ENCODE results near the gene IGSF3. TPM values are rescaled to one million over a fixed set of nuclear protein-coding genes. Genes with fewer than 3 reads are reported as not detected.

Gene IGSF3
- total and polyA plus RNA-seq, 2 of the 8 experiments (the other 6 are each of a cell fraction or from before 2014, with no cell fraction given) = 30.0 to 32.2 TPM

- no peak overlapping the region for H2BK20ac ChIP-seq (ENCODE audit: low read length)
- WGBS, 2 experiments (ENCODE audit: extremely low coverage in 1 of 2, insufficient coverage in 1 of 2, insufficient read length in 1 of 2, insufficient replicate concordance in 2 of 2, low coverage in 1 of 2, low lambda C conversion rate in 2 of 2, missing lambda C conversion rate in 1 of 2) = 88 to 100% methylated on average over 2 to 21 of the region's 23 CpGs
- no peak for DNase-seq (ENCODE audit: low read depth in 1 of 2, low spot score in 2 of 2)
- H4K5ac ChIP-seq (ENCODE audit: insufficient read length, low read depth, low read length) = no peak overlapping the region
- FAIRE-seq = no peak
- no peak overlapping the region for H3K4me3 ChIP-seq (ENCODE audit: extremely low read depth in 1 of 4, insufficient read depth in 2 of 4, low read depth in 3 of 4, low read length in 4 of 4)
- H3K4me2 ChIP-seq (ENCODE audit: insufficient read depth in 1 of 2, low read depth in 2 of 2, low read length in 2 of 2) = no peak overlapping the region
- no peak overlapping the region for H3K27ac ChIP-seq (ENCODE audit: low read depth, low read length)
- H2BK15ac ChIP-seq (ENCODE audit: low read length) = no peak overlapping the region
- H3K23ac ChIP-seq (ENCODE audit: insufficient read length) = no peak overlapping the region
- ChIA-PET POLR2A (ENCODE audit: partially characterized antibody) (no interaction called here), CTCF (ENCODE audit: partially characterized antibody) (no interaction called here)
- H4K91ac ChIP-seq (replicated peaks; ENCODE audit: insufficient read length, low read length) = no peak overlapping the region
- no peaks in the 10 kb centered on the region for H3K27me3 ChIP-seq (replicated peaks in 1 of 4; ENCODE audit: control insufficient read depth in 3 of 4, extremely low read depth in 1 of 4, insufficient read depth in 3 of 4, low read length in 3 of 4)
- H3K18ac ChIP-seq (ENCODE audit: extremely low read depth, low read length) = no peak overlapping the region
- no peak overlapping the region for H4K8ac ChIP-seq (ENCODE audit: extremely low read depth, insufficient read depth, low read length)
- no peaks in the 10 kb centered on the region for H3K79me2 ChIP-seq (ENCODE audit: control insufficient read depth in 1 of 2, insufficient read depth in 2 of 2, low read length in 2 of 2)
- no peak overlapping the region for H2AK5ac ChIP-seq (ENCODE audit: low read depth, low read length)
- H3K14ac ChIP-seq (ENCODE audit: insufficient read length) = no peak overlapping the region
- no peaks in the 10 kb centered on the region for H3K23me2 ChIP-seq (ENCODE audit: low read depth, low read length)
- no peak overlapping the region for H3K56ac ChIP-seq (replicated peaks; ENCODE audit: insufficient read length, low read depth, low read length)
- no peak overlapping the region for H3K4ac ChIP-seq (replicated peaks; ENCODE audit: insufficient read length, low read depth, low read length)
- H2AFZ ChIP-seq (ENCODE audit: low read length) = no peak overlapping the region
- H3K9me3 ChIP-seq (ENCODE audit: insufficient read depth in 2 of 2, low read depth in 1 of 2, low read length in 1 of 2) = no peaks in the 10 kb centered on the region; a peak in 1 of 4 replicates
- no peaks in the 10 kb centered on the region for H4K20me1 ChIP-seq (replicated peaks in 1 of 2; ENCODE audit: control insufficient read depth in 1 of 2, insufficient read depth in 2 of 2, low read length in 2 of 2)
- no peak overlapping the region for H2BK12ac ChIP-seq (ENCODE audit: low read depth, low read length)
- H3K79me1 ChIP-seq (ENCODE audit: low read depth, low read length) = no peaks in the 10 kb centered on the region
- peaks cover 0 to 4% (median 0%) of the 10 kb centered on the region in 4 experiments; a peak in 1 of 8 replicates for H3K36me3 ChIP-seq (ENCODE audit: control insufficient read depth in 2 of 4, insufficient read depth in 4 of 4, low read length in 3 of 4)
- no peaks in the 10 kb centered on the region for H3K4me1 ChIP-seq (replicated peaks in 1 of 4; ENCODE audit: control insufficient read depth in 3 of 4, insufficient read depth in 4 of 4, low read length in 3 of 4)
- H3K9ac ChIP-seq (replicated peaks in 1 of 4; ENCODE audit: extremely low read depth in 1 of 4, low read depth in 3 of 4, low read length in 3 of 4) = no peak overlapping the region
- no peak overlapping the region for H2BK120ac ChIP-seq (replicated peaks; ENCODE audit: low read depth, low read length)
- H2BK5ac ChIP-seq (ENCODE audit: low read depth, low read length) = no peak overlapping the region
- no peak for TF ChIP-seq RAD21 (IDR thresholded peaks at IDR 0.05 in 1 of 2, conservative IDR thresholded peaks at IDR 0.05 in 1 of 2; ENCODE audit: low read depth in 2 of 2, low read length in 2 of 2)
- no peak for TF ChIP-seq KDM1A (IDR thresholded peaks at IDR 0.05; ENCODE audit: borderline replicate concordance, low read length)
- no peak for TF ChIP-seq KDM5A (IDR thresholded peaks at IDR 0.05; ENCODE audit: low read length)
- TF ChIP-seq SAP30 (IDR thresholded peaks at IDR 0.05; ENCODE audit: insufficient read depth, insufficient replicate concordance, low read length) = no peak
- no peak for TF ChIP-seq EP300 (IDR thresholded peaks at IDR 0.05; ENCODE audit: borderline replicate concordance in 1 of 2, low read depth in 2 of 2, low read length in 2 of 2)
These were observed 134.7 kb downstream of the IGSF3 start for GRCh38 chr1:116532671-116533428.

All from H1 (cell line).